ENCODE results near the gene RNF223. TPM values are rescaled to one million over a fixed set of nuclear protein-coding genes. Genes with fewer than 3 reads are reported as not detected.

Gene RNF223
- polyA plus RNA-seq, 1 experiment, result not detected

DNA sequence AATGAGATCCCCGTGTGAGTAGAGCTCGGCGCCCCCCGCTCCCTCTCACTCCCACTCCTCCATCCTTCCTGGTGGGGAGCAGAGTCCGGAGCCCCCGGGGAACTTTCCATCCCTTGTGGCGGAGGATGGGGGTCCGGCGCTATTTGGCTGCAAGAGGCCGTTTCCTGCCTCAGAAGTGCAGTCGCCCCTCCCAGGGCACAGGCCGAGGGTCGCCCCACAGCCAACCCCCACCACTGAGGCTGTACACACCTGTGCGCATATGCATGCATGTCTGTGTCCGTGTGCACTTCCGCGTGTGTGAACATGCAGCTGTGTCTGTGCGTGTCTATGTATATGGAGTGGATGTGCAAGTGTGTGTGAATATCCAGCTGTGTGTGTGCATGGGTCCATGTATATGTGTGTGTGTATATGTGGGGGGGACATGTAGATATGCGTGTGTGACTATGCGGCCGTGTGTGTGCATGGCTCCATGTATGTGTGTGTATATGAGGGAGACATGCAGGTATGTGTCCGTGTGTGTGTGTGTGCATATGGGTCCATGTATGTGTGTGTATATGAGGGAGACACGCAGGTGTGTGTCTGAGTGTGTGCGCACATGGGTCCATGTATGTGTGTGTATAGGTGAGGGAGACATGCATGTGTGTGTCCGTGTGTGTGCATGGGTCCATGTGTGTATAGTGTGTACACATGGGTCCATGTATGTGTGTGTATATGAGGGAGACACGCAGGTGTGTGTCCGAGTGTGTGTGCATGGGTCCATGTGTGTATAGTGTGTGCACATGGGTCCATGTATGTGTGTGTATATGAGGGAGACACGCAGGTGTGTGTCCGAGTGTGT lies 21.9 kb downstream of the RNF223 start:
- CTCF ChIA-PET, result interaction anchor here (1.4 kb wide), 1 partner anchor 68 kb away, joined by 3 read pairs; no protein-coding TSS in a partner anchor
- Histone ChIP-seq H3K36me3 (ENCODE audit: control insufficient read depth, insufficient read depth, low read length) (peaks cover 32% of the 10 kb centered on the region), H3K4me3 (ENCODE audit: low read depth, low read length) (no peak overlapping the region), H3K27me3 (ENCODE audit: control insufficient read depth, insufficient read depth, low read length) (no peaks in the 10 kb centered on the region)
- DNase-seq (ENCODE audit: low read depth), result no peak
- POLR2A ChIA-PET, result no interaction called here
- TF ChIP-seq, protein P1, sequence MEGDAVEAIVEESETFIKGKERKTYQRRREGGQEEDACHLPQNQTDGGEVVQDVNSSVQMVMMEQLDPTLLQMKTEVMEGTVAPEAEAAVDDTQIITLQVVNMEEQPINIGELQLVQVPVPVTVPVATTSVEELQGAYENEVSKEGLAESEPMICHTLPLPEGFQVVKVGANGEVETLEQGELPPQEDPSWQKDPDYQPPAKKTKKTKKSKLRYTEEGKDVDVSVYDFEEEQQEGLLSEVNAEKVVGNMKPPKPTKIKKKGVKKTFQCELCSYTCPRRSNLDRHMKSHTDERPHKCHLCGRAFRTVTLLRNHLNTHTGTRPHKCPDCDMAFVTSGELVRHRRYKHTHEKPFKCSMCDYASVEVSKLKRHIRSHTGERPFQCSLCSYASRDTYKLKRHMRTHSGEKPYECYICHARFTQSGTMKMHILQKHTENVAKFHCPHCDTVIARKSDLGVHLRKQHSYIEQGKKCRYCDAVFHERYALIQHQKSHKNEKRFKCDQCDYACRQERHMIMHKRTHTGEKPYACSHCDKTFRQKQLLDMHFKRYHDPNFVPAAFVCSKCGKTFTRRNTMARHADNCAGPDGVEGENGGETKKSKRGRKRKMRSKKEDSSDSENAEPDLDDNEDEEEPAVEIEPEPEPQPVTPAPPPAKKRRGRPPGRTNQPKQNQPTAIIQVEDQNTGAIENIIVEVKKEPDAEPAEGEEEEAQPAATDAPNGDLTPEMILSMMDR (IDR thresholded peaks at IDR 0.05; ENCODE audit: insufficient read depth, low read depth, low read length), result no peak

DNA sequence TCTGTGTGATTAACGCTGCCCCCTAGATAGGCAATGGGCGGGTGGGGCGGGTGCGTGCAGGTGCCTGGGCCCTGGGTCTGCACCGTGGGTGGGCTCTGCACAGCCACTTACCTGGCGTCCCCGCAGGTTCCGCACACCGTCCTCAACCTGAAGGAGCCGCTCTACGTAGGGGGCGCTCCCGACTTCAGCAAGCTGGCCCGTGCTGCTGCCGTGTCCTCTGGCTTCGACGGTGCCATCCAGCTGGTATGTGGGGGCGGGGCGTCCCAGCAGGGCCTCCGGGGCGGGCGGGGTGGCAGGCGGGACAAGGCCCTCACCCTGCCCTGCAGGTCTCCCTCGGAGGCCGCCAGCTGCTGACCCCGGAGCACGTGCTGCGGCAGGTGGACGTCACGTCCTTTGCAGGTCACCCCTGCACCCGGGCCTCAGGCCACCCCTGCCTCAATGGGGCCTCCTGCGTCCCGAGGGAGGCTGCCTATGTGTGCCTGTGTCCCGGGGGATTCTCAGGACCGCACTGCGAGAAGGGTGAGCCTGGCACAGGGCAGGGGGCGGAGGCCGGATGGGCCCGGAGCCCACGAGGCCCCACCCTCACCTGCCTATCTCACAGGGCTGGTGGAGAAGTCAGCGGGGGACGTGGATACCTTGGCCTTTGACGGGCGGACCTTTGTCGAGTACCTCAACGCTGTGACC lies 22.8 kb downstream of the RNF223 start:
- H3K36me3 ChIP-seq (ENCODE audit: control insufficient read depth, insufficient read depth, low read length), result peaks cover 36% of the 10 kb centered on the region
- H3K4me3 ChIP-seq (ENCODE audit: low read depth, low read length), result no peak overlapping the region
- POLR2A ChIA-PET, result no interaction called here
- DNase-seq (ENCODE audit: low read depth), result no peak
- TF ChIP-seq, protein P1 (IDR thresholded peaks at IDR 0.05; ENCODE audit: insufficient read depth, low read depth, low read length), result no peak
- CTCF ChIA-PET, result interaction anchor here (1.4 kb wide), 2 partner anchors 12 to 67 kb away, joined by 3 read pairs; no protein-coding TSS in a partner anchor
- no peaks in the 10 kb centered on the region for H3K27me3 ChIP-seq (ENCODE audit: control insufficient read depth, insufficient read depth, low read length)

DNA sequence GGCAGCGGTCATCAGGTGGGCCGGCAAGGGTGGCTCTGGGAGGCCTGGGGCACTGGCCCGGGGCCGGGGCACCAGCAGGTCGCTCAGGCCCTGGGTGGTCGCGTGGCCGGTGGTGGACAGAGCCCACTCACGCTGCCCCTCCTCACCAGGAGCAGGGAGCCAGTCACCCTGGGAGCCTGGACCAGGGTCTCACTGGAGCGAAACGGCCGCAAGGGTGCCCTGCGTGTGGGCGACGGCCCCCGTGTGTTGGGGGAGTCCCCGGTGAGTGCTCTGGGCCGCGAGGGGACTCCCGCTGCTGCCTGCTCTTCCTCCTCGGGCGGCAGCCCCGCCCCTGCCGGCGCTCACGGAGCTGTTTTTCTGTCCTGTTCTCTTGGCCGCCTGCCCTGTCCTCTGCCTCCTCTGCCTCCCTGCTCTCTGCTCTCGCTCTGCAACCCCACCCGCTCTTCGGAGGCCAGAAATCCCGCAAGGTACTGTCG lies 23.5 kb downstream of the RNF223 start:
- CTCF ChIA-PET, result interaction anchor here (1.4 kb wide), 2 partner anchors 13 to 66 kb away, joined by 3 read pairs; no protein-coding TSS in a partner anchor

DNA sequence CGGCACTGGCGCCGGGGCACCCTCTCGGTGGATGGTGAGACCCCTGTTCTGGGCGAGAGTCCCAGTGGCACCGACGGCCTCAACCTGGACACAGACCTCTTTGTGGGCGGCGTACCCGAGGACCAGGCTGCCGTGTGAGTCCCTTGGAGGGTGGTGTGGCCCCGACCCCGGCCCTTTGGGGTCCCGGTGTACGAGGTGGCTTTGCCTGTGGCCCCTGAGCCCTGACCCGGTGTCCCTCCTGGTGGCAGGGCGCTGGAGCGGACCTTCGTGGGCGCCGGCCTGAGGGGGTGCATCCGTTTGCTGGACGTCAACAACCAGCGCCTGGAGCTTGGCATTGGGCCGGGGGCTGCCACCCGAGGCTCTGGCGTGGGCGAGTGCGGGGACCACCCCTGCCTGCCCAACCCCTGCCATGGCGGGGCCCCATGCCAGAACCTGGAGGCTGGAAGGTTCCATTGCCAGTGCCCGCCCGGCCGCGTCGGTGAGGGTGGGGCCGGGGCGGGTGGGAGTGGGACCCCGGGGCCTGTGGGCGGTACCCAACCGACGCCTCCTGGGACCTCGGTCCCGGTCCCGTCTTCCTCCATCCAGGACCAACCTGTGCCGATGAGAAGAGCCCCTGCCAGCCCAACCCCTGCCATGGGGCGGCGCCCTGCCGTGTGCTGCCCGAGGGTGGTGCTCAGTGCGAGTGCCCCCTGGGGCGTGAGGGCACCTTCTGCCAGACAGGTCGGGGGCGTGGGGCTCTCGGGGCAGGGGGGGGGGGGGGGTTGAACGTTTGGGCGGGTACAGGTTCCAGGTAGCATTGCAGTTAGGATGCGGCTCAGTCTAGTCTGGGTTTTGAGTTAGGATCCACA lies 24.6 kb downstream of the RNF223 start:
- TF ChIP-seq, protein P1 (IDR thresholded peaks at IDR 0.05; ENCODE audit: insufficient read depth, low read depth, low read length), result no peak
- DNase-seq (ENCODE audit: low read depth), result no peak
- Histone ChIP-seq H3K36me3 (ENCODE audit: control insufficient read depth, insufficient read depth, low read length) (peaks cover 45% of the 10 kb centered on the region), H3K4me3 (ENCODE audit: low read depth, low read length) (no peak overlapping the region), H3K27me3 (ENCODE audit: control insufficient read depth, insufficient read depth, low read length) (no peaks in the 10 kb centered on the region)
- ChIA-PET POLR2A (no interaction called here), CTCF (no interaction called here)

More for the DNA sequence above, 23.5 kb downstream of the RNF223 start:
- Histone ChIP-seq H3K27me3 (ENCODE audit: control insufficient read depth, insufficient read depth, low read length) (no peaks in the 10 kb centered on the region), H3K36me3 (ENCODE audit: control insufficient read depth, insufficient read depth, low read length) (peaks cover 42% of the 10 kb centered on the region), H3K4me3 (ENCODE audit: low read depth, low read length) (no peak overlapping the region)
- no peak for DNase-seq (ENCODE audit: low read depth)
- POLR2A ChIA-PET, result no interaction called here
- TF ChIP-seq, protein P1 (IDR thresholded peaks at IDR 0.05; ENCODE audit: insufficient read depth, low read depth, low read length), result no peak
